H1 (cell line): ENCODE results near the gene NME8. TPM values are rescaled to one million over a fixed set of nuclear protein-coding genes. Genes with fewer than 3 reads are reported as not detected.

Source experiments
- CTCF ChIA-PET: fragments of 300-600 bp; sonication (Branson Sonifier 250); formaldehyde crosslinking; loops from one replicate; lab custom pipeline; 2021; ENCODE audit not compliant: partially characterized antibody; lab: Charles Lee
- POLR2A ChIA-PET: fragments of 300-600 bp; sonication (Branson Sonifier 250); formaldehyde crosslinking; loops from one replicate; lab custom pipeline; 2021; ENCODE audit warnings: inconsistent platforms; ENCODE audit not compliant: partially characterized antibody; lab: Charles Lee
- DNase-seq, 2 experiments: peaks; one replicate each; pipeline versions ENCODE4 v3.0.0 to v3.0.0-alpha.2; 2010 to 2022; ENCODE audit warnings: low spot score in 2 of 2, low read depth in 1 of 2, mixed read lengths in 1 of 2
- FAIRE-seq: peaks from 2 replicates; lab custom pipeline; 2011; peaks lifted over from hg19 to GRCh38; lab: Jason Lieb, UNC
- H2AFZ ChIP-seq: 2 replicates; pipeline ENCODE4 v1.8.1; 2012; ENCODE audit warnings: low read length, inconsistent platforms
- H2AK5ac ChIP-seq: 2 replicates; pipeline ENCODE4 v1.6.1; 2013; ENCODE audit warnings: low read depth, low read length
- H2BK120ac ChIP-seq: replicated peaks from 2 replicates; pipeline ENCODE3; 2013; ENCODE audit warnings: low read depth, low read length, inconsistent platforms
- H2BK12ac ChIP-seq: 2 replicates; pipeline ENCODE4 v1.6.1; 2013; ENCODE audit warnings: low read depth, low read length
- H2BK15ac ChIP-seq: 2 replicates; pipeline ENCODE4 v1.6.1; 2013; ENCODE audit warnings: low read length
- H2BK20ac ChIP-seq: 2 replicates; pipeline ENCODE4 v1.6.1; 2013; ENCODE audit warnings: low read length
- H2BK5ac ChIP-seq: 2 replicates; pipeline ENCODE4 v1.6.1; 2013; ENCODE audit warnings: low read depth, low read length
- H3K14ac ChIP-seq: 2 replicates; pipeline ENCODE4 v1.6.1; 2013; ENCODE audit warnings: inconsistent platforms; ENCODE audit not compliant: insufficient read length
- H3K18ac ChIP-seq: 2 replicates; pipeline ENCODE4 v1.6.1; 2013; ENCODE audit warnings: low read length; ENCODE audit errors: extremely low read depth
- H3K23ac ChIP-seq: 2 replicates; pipeline ENCODE4 v1.6.1; 2013; ENCODE audit warnings: inconsistent platforms; ENCODE audit not compliant: insufficient read length
- H3K23me2 ChIP-seq: 2 replicates; pipeline ENCODE4 v1.6.1; 2013; ENCODE audit warnings: low read depth, low read length
- H3K27ac ChIP-seq: 2 replicates; pipeline ENCODE4 v1.6.1; 2011; ENCODE audit warnings: low read depth, low read length, inconsistent platforms
- H3K27me3 ChIP-seq, 4 experiments: replicated peaks in 1 of 4; 1 replicate in 1 of 4; 2 replicates in 3 of 4; pipeline versions ENCODE4 v1.6.1 to v1.8.1; 2011 to 2013; ENCODE audit warnings: low read length in 3 of 4, mild to moderate bottlenecking in 3 of 4, inconsistent platforms in 2 of 4, mixed read lengths in 2 of 4, moderate library complexity in 1 of 4; ENCODE audit not compliant: control insufficient read depth in 3 of 4, insufficient read depth in 3 of 4; ENCODE audit errors: extremely low read depth in 1 of 4
- H3K36me3 ChIP-seq, 4 experiments: 2 replicates each; pipeline versions ENCODE4 v1.6.1 to v1.8.1; 2011 to 2013; ENCODE audit warnings: mild to moderate bottlenecking in 4 of 4, low read length in 3 of 4, moderate library complexity in 2 of 4, control low read depth in 1 of 4, inconsistent platforms in 1 of 4; ENCODE audit not compliant: insufficient read depth in 4 of 4, control insufficient read depth in 2 of 4
- H3K4ac ChIP-seq: replicated peaks from 2 replicates; pipeline ENCODE3; 2013; ENCODE audit warnings: low read length, low read depth, mixed read lengths, inconsistent platforms; ENCODE audit not compliant: insufficient read length
- H3K4me1 ChIP-seq, 4 experiments: replicated peaks in 1 of 4; 1 replicate in 1 of 4; 2 replicates in 3 of 4; pipeline versions ENCODE4 v1.6.1 to v1.8.1; 2011 to 2013; ENCODE audit warnings: low read length in 3 of 4, inconsistent platforms in 2 of 4, mixed read lengths in 1 of 4; ENCODE audit not compliant: insufficient read depth in 4 of 4, control insufficient read depth in 3 of 4
- H3K4me2 ChIP-seq, 2 experiments: 2 replicates each; pipeline versions ENCODE4 v1.6.1 to v1.8.1; 2011 to 2013; ENCODE audit warnings: low read depth in 2 of 2, low read length in 2 of 2, control low read depth in 1 of 2, inconsistent platforms in 1 of 2, mild to moderate bottlenecking in 1 of 2; ENCODE audit not compliant: insufficient read depth in 1 of 2
- H3K4me3 ChIP-seq, 4 experiments: fragments of 200-600, 300-600 bp in 1 of 4; sonication (generic), shearing (Covaris generic), sonication (Bioruptor Twin) in 1 of 4; 2 replicates each; pipeline versions ENCODE4 v1.5.1 to v1.8.1; 2011 to 2016; ENCODE audit warnings: low read length in 4 of 4, low read depth in 3 of 4, control low read depth in 2 of 4, inconsistent platforms in 2 of 4, mild to moderate bottlenecking in 2 of 4, mixed read lengths in 1 of 4, moderate library complexity in 1 of 4; ENCODE audit not compliant: insufficient read depth in 2 of 4; ENCODE audit errors: extremely low read depth in 1 of 4
- H3K56ac ChIP-seq: replicated peaks from 2 replicates; pipeline ENCODE3; 2013; ENCODE audit warnings: low read depth, mild to moderate bottlenecking, mixed read lengths, low read length, inconsistent platforms; ENCODE audit not compliant: insufficient read length
- H3K79me1 ChIP-seq: 2 replicates; pipeline ENCODE4 v1.6.1; 2013; ENCODE audit warnings: low read depth, low read length, control low read depth
- H3K79me2 ChIP-seq, 2 experiments: 2 replicates each; pipeline versions ENCODE4 v1.6.1 to v1.8.1; 2012 to 2013; ENCODE audit warnings: low read length in 2 of 2, mild to moderate bottlenecking in 2 of 2, inconsistent platforms in 1 of 2; ENCODE audit not compliant: insufficient read depth in 2 of 2, control insufficient read depth in 1 of 2
- H3K9ac ChIP-seq, 4 experiments: replicated peaks in 1 of 4; 1 replicate in 1 of 4; 2 replicates in 3 of 4; pipeline versions ENCODE4 v1.6.1 to v1.8.1; 2011 to 2013; ENCODE audit warnings: low read depth in 3 of 4, low read length in 3 of 4, control low read depth in 2 of 4, mild to moderate bottlenecking in 2 of 4, moderate library complexity in 2 of 4, inconsistent platforms in 1 of 4; ENCODE audit errors: extremely low read depth in 1 of 4
- H3K9me3 ChIP-seq, 2 experiments: 2 replicates each; pipeline versions ENCODE4 v1.6.1 to v1.8.1; 2012 to 2013; ENCODE audit warnings: mild to moderate bottlenecking in 2 of 2, moderate library complexity in 2 of 2, control low read depth in 1 of 2, inconsistent platforms in 1 of 2, low read depth in 1 of 2, low read length in 1 of 2, mixed read lengths in 1 of 2; ENCODE audit not compliant: insufficient read depth in 2 of 2
- H4K20me1 ChIP-seq, 2 experiments: replicated peaks in 1 of 2; 2 replicates each; pipeline versions ENCODE3 to v1.8.1; 2011 to 2013; ENCODE audit warnings: inconsistent platforms in 2 of 2, low read length in 2 of 2, mild to moderate bottlenecking in 1 of 2; ENCODE audit not compliant: insufficient read depth in 2 of 2, control insufficient read depth in 1 of 2
- H4K5ac ChIP-seq: 2 replicates; pipeline ENCODE4 v1.6.1; 2013; ENCODE audit warnings: low read length, low read depth, mixed read lengths, inconsistent platforms; ENCODE audit not compliant: insufficient read length
- H4K8ac ChIP-seq: 2 replicates; pipeline ENCODE4 v1.8.0; 2013; ENCODE audit warnings: mild to moderate bottlenecking, moderate library complexity, low read length, inconsistent platforms; ENCODE audit not compliant: insufficient read depth; ENCODE audit errors: extremely low read depth
- H4K91ac ChIP-seq: replicated peaks from 2 replicates; pipeline ENCODE3; 2013; ENCODE audit warnings: low read length, mixed read lengths, inconsistent platforms; ENCODE audit not compliant: insufficient read length
- CBX5 ChIP-seq: fragments of 300-800, 300-1000 bp; sonication (generic); IDR thresholded peaks from 2 replicates; pipeline ENCODE4 v1.7.1; 2016; ENCODE audit warnings: antibody characterized with exemption, low read length, low read depth
- CBX8 ChIP-seq: fragments of 300-800, 300-1000 bp; sonication (generic); IDR thresholded peaks from 2 replicates; pipeline ENCODE4 v1.7.1; 2016; ENCODE audit warnings: low read depth, low read length, borderline replicate concordance
- CHD2 ChIP-seq: IDR thresholded peaks from 2 replicates; pipeline ENCODE4 v1.6.1; 2012; ENCODE audit warnings: low read length, improper control_type of control experiment
- E2F6 ChIP-seq: IDR thresholded peaks from 2 replicates; pipeline ENCODE4 v1.6.1; 2012; ENCODE audit warnings: inconsistent platforms
- EGR1 ChIP-seq: IDR thresholded peaks from 2 replicates; pipeline ENCODE4 v1.6.1; 2011; ENCODE audit warnings: low read depth, low read length, borderline replicate concordance
- EP300 ChIP-seq, 2 experiments: IDR thresholded peaks; 1 replicate in 1 of 2; 2 replicates in 1 of 2; pipeline ENCODE4 v1.6.1; 2011 to 2012; ENCODE audit warnings: low read depth in 2 of 2, low read length in 2 of 2, mild to moderate bottlenecking in 2 of 2, borderline replicate concordance in 1 of 2, inconsistent platforms in 1 of 2, moderate library complexity in 1 of 2
- GABPA ChIP-seq: IDR thresholded peaks from 2 replicates; pipeline ENCODE4 v1.6.1; 2011; ENCODE audit warnings: mild to moderate bottlenecking, low read length, moderate library complexity, borderline replicate concordance; ENCODE audit not compliant: insufficient read depth
- RAD21 ChIP-seq, 2 experiments: IDR thresholded peaks in 1 of 2; conservative IDR thresholded peaks in 1 of 2; 2 replicates each; pipeline ENCODE4 v1.6.1; 2011; ENCODE audit warnings: low read depth in 2 of 2, low read length in 2 of 2, improper control_type of control experiment in 1 of 2, inconsistent platforms in 1 of 2, mild to moderate bottlenecking in 1 of 2, moderate library complexity in 1 of 2
- RXRA ChIP-seq: IDR thresholded peaks from 2 replicates; pipeline ENCODE4 v1.6.1; 2011; ENCODE audit warnings: low read depth, mild to moderate bottlenecking, low read length, moderate library complexity; ENCODE audit not compliant: insufficient read depth
- SP1 ChIP-seq: IDR thresholded peaks from 2 replicates; pipeline ENCODE4 v1.6.1; 2011; ENCODE audit warnings: low read depth, low read length
- TEAD4 ChIP-seq: IDR thresholded peaks from 2 replicates; pipeline ENCODE4 v1.6.1; 2012; ENCODE audit warnings: low read depth, low read length, inconsistent platforms, mixed read lengths
- ZNF274 ChIP-seq: IDR thresholded peaks from 2 replicates; pipeline ENCODE4 v1.7.0; 2012; ENCODE audit warnings: low read length, borderline replicate concordance; ENCODE audit errors: extremely low read depth
- WGBS, 2 experiments: shearing (Covaris generic) in 1 of 2; methylation state at CpG; one replicate each; pipeline versions ENCODE4 v1.1.6 to v1.1.7; 2013 to 2015; ENCODE audit warnings: low lambda C conversion rate in 2 of 2, mixed read lengths in 2 of 2, inconsistent platforms in 1 of 2, low coverage in 1 of 2, missing lambda C conversion rate in 1 of 2; ENCODE audit not compliant: insufficient replicate concordance in 2 of 2, insufficient coverage in 1 of 2, insufficient read length in 1 of 2; ENCODE audit errors: extremely low coverage in 1 of 2, missing lambda C conversion rate in 1 of 2; 5-methylcytosine and 5-hydroxymethylcytosine counted together
- polyA plus RNA-seq, 7 experiments: library from polyadenylated mRNA; depleted of rRNA in 3 of 7; stranded (reverse) in 5 of 7; unstranded in 2 of 7; fragments of >200 nt in 5 of 7; fragments of 200-250 nt in 2 of 7; gene quantifications; 1 replicate in 5 of 7; 2 replicates in 1 of 7; 4 replicates in 1 of 7; pipeline versions ENCODE4 v1.2.1 to v1.2.3, GENCODE V29; 2011 to 2013; ENCODE audit warnings: missing spikeins in 2 of 7, mixed read lengths in 2 of 7
- total RNA-seq: library from RNA; stranded (reverse); fragmentation: NEBNext Ultra II Directional; extraction: Animal tissue kit (Norgen Biotek cat#: 25700); gene quantifications from 2 replicates; pipeline ENCODE4 v1.2.1, GENCODE V29; 2021

Gene NME8
- total and polyA plus RNA-seq, 2 of the 8 experiments (the other 6 are each of a cell fraction or from before 2014, with no cell fraction given): 0.22 to 0.44 TPM

- ChIA-PET CTCF (interaction anchor here (0.7 to 2.1 kb wide), 17 partner anchors 8 to 385 kb away, joined by 3 to 6 read pairs (median 4); partner anchors contain the start of genes ELMO1 and SFRP4), POLR2A (no interaction called here)
- Histone ChIP-seq H3K79me1 (no peaks in the 10 kb centered on the region), H3K4me1 (peaks cover 0 to 3% (median 0%) of the 10 kb centered on the region in 4 experiments; a peak in 1 of 7 replicates), H3K36me3 (no peaks in the 10 kb centered on the region), H3K4me3 (no peak overlapping the region), H2BK12ac (no peak overlapping the region), H2BK5ac (no peak overlapping the region), H3K4ac (no peak overlapping the region), H4K91ac (no peak overlapping the region), H3K18ac (no peak overlapping the region), H3K23me2 (no peaks in the 10 kb centered on the region), H3K14ac (no peak overlapping the region), H2AK5ac (no peak overlapping the region), H2BK120ac (no peak overlapping the region), H3K56ac (no peak overlapping the region), H4K8ac (no peak overlapping the region), H2BK15ac (no peak overlapping the region), H3K23ac (no peak overlapping the region), H3K27ac (no peak overlapping the region), H2AFZ (no peak overlapping the region), H4K5ac (no peak overlapping the region), H3K4me2 (no peak overlapping the region), H4K20me1 (no peaks in the 10 kb centered on the region), H3K27me3 (no peaks in the 10 kb centered on the region), H3K9ac (no peak overlapping the region), H3K9me3 (no peaks in the 10 kb centered on the region), H3K79me2 (no peaks in the 10 kb centered on the region), H2BK20ac (no peak overlapping the region)
- no peak for FAIRE-seq
- TF ChIP-seq EGR1 (no peak), GABPA (no peak), CBX5 (no peak), ZNF274 (no peak), EP300 (IDR thresholded peaks at IDR 0.05; ENCODE audit: borderline replicate concordance in 1 of 2, low read depth in 2 of 2, low read length in 2 of 2) (no peak), SP1 (no peak), RAD21 (IDR thresholded peaks at IDR 0.05 in 1 of 2, conservative IDR thresholded peaks at IDR 0.05 in 1 of 2; ENCODE audit: low read depth in 2 of 2, low read length in 2 of 2) (no peak), E2F6 (no peak), CHD2 (no peak), RXRA (no peak), TEAD4 (no peak), CBX8 (no peak)
- 29% methylated on average over 3 of the region's 3 CpGs; no CpG with 5 or more reads in 1 of the 2 experiments for WGBS, 2 experiments
- no peak for DNase-seq
These were observed 14.6 kb upstream of the NME8 start for GRCh38 chr7:37833818-37834146.
